Measurements from ENCODE around the gene YWHAH. TPM values are rescaled to one million over a fixed set of nuclear protein-coding genes. Genes with fewer than 3 reads are reported as not detected.

The YWHAH gene
- total RNA-seq, 1 donor from 2014 or later = 67.2 TPM

DNA sequence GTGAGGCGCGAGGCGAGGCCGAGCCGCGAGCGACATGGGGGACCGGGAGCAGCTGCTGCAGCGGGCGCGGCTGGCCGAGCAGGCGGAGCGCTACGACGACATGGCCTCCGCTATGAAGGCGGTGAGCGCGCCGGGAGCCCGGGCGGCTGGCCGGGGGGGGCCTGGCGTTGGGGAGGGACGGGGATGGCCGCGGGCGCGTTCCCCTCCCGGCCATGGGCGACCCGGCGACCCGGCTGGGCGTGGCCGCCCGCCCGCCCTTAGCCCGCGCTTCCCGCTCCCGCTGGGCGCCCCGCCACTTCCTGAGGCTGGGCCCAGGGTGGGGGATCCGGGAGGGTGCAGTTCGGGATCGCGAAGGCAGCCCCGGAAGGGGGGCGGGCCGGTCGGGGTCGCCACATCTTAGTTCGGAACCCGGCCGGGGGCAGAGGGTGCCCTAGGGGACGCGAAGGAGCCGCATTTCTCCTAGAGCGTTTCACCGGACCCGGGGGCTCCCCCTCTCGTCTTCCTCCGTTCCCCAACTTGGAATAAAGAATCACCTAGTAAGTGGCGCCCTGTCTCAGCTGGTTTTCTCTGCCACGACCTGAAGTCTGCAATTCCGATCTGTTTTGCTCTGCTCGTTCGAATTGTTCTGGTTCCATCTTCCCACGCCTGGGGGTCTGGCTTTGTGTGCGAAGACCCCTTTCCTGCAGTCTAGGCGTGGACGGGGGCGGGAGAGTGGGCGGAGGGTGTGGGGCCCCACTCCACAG is 536 bp downstream of the YWHAH start:
- TF ChIP-seq, protein P1, sequence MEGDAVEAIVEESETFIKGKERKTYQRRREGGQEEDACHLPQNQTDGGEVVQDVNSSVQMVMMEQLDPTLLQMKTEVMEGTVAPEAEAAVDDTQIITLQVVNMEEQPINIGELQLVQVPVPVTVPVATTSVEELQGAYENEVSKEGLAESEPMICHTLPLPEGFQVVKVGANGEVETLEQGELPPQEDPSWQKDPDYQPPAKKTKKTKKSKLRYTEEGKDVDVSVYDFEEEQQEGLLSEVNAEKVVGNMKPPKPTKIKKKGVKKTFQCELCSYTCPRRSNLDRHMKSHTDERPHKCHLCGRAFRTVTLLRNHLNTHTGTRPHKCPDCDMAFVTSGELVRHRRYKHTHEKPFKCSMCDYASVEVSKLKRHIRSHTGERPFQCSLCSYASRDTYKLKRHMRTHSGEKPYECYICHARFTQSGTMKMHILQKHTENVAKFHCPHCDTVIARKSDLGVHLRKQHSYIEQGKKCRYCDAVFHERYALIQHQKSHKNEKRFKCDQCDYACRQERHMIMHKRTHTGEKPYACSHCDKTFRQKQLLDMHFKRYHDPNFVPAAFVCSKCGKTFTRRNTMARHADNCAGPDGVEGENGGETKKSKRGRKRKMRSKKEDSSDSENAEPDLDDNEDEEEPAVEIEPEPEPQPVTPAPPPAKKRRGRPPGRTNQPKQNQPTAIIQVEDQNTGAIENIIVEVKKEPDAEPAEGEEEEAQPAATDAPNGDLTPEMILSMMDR (IDR thresholded peaks at IDR 0.05; ENCODE audit: borderline replicate concordance) = no peak
- peak; percentile 65 for DNase-seq
- Histone ChIP-seq H3K27ac (replicated peaks) (peak overlapping the region; percentile 100), H3K9me3 (replicated peaks) (no peaks in the 10 kb centered on the region), H3K36me3 (peaks cover 14% of the 10 kb centered on the region), H3K4me3 (peak overlapping the region; percentile 94), H3K4me1 (peaks cover 56% of the 10 kb centered on the region), H3K27me3 (ENCODE audit: low read depth) (no peaks in the 10 kb centered on the region)
- intact Hi-C loops (cut with micrococcal nuclease) = no loop called here

DNA sequence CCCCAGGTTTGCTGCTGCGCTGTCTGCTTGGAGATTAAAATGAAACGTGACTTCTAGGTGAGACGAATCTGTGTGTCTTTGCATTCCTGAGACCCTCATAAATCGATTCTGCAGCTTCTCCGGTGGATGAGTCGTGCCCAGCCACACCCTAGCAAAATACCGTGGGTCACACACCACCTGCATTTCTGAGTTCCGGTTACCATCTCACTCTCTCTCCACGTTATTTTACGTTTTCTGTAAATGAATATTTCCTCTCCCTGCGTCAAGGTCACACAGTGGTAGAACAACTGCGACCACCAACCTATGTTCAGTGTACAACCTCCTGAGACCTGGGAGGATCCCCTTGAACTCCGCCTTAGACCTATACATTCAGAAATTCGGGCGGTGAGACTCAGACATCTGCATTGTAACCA is 1.1 kb downstream of the YWHAH start:
- no peak for DNase-seq
- intact Hi-C loops (cut with micrococcal nuclease) = no loop called here
- Histone ChIP-seq H3K27me3 (ENCODE audit: low read depth) (no peaks in the 10 kb centered on the region), H3K4me1 (peaks cover 62% of the 10 kb centered on the region), H3K27ac (replicated peaks) (peak overlapping the region; percentile 100), H3K36me3 (peaks cover 14% of the 10 kb centered on the region), H3K9me3 (replicated peaks) (no peaks in the 10 kb centered on the region), H3K4me3 (peak overlapping the region; percentile 94)
- TF ChIP-seq, protein P1 (IDR thresholded peaks at IDR 0.05; ENCODE audit: borderline replicate concordance) = no peak

DNA sequence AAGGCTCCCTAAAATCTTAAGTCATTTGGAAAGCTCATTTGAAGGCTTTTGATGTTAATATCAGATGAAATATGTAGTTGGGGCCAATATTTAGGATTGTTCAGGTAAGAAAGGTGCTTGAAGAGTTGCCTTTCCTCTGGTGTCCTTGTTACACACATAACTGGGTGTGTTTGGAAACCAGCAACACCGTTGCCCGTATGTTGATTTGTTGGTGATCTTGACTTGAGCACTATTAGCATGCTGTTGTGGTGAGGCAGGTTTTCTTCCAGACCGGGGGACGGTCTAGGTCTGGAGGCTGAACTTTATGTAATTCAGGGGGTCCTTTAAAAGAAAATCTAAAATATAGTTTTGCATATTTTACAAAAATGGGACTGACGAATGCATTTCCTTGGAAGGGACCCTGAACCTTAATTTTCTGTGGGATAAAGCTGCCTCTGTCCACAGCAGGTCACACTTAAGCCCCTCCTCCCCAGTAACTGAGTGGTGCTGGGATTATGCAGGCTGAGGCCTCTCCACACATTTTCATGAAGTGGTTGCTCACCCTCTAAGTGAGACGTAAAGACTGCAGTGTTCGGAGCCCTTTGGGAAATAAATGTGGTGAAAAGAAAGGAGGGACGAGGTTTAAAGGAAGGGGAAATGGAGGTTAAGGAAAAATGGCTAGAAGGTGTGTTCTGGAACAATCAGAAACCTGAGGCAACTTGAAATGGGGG is 1.8 kb downstream of the YWHAH start:
- H3K4me1 ChIP-seq = peaks cover 69% of the 10 kb centered on the region
- intact Hi-C loops (cut with micrococcal nuclease) = no loop called here
- H3K4me3 ChIP-seq = peak overlapping the region; percentile 94
- no peaks in the 10 kb centered on the region for H3K27me3 ChIP-seq (ENCODE audit: low read depth)
- H3K9me3 ChIP-seq (replicated peaks) = no peaks in the 10 kb centered on the region
- peaks cover 14% of the 10 kb centered on the region for H3K36me3 ChIP-seq
- no peak for DNase-seq
- H3K27ac ChIP-seq (replicated peaks) = peak overlapping the region; percentile 100
- TF ChIP-seq, protein P1 (IDR thresholded peaks at IDR 0.05; ENCODE audit: borderline replicate concordance) = no peak

DNA sequence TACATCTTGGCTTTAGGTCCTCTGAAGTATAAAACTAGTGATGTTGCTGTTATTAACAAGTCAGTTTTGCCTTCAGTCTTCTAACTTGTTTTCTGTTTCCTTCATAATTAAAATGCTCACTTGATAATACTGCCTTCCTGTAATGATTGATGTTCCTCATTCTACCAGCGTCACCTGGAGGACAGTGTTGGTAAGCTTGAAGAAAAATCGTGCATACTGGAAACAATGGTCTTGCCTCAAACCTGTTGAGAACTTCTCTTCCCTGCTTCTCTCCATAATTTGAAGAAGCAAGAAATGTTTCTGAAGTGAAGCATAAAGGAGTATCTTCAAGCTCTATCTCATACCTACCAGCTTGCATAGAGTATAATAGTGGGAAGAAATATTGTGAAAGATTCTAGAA is 3.0 kb downstream of the YWHAH start:
- peaks cover 80% of the 10 kb centered on the region for H3K4me1 ChIP-seq
- H3K36me3 ChIP-seq = peaks cover 14% of the 10 kb centered on the region
- intact Hi-C loops (cut with micrococcal nuclease) = no loop called here
- H3K9me3 ChIP-seq (replicated peaks) = no peaks in the 10 kb centered on the region
- H3K27me3 ChIP-seq (ENCODE audit: low read depth) = no peaks in the 10 kb centered on the region
- TF ChIP-seq, protein P1 (IDR thresholded peaks at IDR 0.05; ENCODE audit: borderline replicate concordance) = peak; percentile 57
- DNase-seq = no peak
- peak overlapping the region; percentile 94 for H3K4me3 ChIP-seq
- H3K27ac ChIP-seq (replicated peaks) = peak overlapping the region; percentile 100

DNA sequence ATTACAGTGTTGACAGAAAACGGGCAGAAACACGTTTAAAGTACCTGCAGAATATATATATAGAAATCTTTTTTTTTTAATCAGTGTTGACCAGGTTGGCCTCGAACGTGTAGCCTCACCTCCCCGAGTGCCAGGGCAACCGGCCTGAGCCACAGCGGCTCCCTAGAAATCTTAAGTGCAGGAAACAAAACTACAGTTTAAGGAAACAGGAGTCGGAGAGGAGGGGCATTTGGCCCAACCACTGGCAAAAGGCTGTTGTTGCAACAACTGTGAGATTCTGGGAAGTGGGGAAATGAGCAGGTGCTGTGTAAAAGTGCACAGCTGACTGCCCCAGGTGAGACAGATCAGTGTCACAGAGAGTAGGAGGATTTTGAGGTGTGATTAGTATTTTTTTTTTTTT is 3.7 kb downstream of the YWHAH start:
- Histone ChIP-seq H3K36me3 (peaks cover 14% of the 10 kb centered on the region), H3K27me3 (ENCODE audit: low read depth) (no peaks in the 10 kb centered on the region), H3K9me3 (replicated peaks) (no peaks in the 10 kb centered on the region), H3K4me1 (peaks cover 88% of the 10 kb centered on the region), H3K4me3 (no peak overlapping the region), H3K27ac (replicated peaks) (peak overlapping the region; percentile 0)
- intact Hi-C loops (cut with micrococcal nuclease) = no loop called here
- TF ChIP-seq, protein P1 (IDR thresholded peaks at IDR 0.05; ENCODE audit: borderline replicate concordance) = no peak
- no peak for DNase-seq
